GM18526 (cell line): ENCODE results near the gene USB1.

Source experiments
- POLR2A ChIP-seq: IDR thresholded peaks from 3 replicates; pipeline ENCODE4 v1.6.1; 2011; ENCODE audit not compliant: insufficient read length; ENCODE audit errors: extremely low read depth

The USB1 gene

DNA sequence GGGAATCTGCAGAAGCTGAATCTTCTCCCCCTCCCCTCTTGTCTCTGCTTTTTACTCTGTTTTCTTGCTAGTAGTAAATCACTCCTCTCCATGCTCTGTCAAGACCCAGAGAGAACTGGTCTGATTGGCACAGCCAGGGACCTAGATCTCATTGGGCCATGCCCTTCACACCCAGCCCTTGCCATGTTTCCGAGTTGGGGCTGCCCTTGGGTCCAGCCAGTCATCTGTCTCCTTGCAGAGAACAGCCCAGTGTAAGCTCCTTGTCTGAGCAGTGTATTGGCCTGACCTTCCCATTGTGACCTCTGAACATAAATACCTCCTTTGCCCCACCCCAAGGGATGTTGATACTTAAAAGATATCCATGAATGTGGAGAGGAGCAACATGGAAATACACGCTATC, 28.2 kb downstream of the USB1 start:
- no peak for TF ChIP-seq POLR2A

DNA sequence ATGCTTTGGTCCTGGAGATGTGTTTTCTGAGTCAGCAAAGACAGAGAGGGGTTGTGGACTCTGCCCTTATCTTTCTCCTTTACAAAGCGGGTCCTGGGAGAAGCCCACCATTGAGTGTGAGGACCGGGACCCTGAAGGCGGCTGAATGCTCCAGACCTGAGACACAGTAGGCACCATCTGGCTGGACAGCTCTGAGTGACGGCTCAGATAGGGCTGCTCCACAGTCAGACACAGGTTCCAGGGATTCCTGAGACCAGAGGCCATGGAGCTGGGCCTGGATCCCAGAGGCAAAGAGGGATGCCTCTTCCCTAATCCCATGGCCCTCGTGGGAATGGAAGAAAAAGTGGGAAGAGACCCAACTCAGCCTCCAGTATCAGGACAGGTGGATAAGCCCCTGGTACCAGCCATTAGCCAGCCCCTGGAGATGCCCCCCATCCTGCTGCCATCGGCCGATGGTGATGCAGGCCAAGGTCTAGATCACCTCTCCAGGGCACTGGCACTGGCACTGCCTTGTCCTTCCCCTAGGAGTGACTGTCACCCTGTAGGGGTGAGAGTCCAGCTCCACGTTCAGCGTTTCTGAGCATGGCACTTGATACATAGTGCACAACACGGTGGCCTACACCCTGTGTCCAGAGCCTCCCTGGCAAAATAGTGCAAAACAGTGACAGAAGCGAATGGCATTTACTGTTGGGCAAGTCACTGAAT, 29.1 kb downstream of the USB1 start:
- TF ChIP-seq POLR2A, result no peak

DNA sequence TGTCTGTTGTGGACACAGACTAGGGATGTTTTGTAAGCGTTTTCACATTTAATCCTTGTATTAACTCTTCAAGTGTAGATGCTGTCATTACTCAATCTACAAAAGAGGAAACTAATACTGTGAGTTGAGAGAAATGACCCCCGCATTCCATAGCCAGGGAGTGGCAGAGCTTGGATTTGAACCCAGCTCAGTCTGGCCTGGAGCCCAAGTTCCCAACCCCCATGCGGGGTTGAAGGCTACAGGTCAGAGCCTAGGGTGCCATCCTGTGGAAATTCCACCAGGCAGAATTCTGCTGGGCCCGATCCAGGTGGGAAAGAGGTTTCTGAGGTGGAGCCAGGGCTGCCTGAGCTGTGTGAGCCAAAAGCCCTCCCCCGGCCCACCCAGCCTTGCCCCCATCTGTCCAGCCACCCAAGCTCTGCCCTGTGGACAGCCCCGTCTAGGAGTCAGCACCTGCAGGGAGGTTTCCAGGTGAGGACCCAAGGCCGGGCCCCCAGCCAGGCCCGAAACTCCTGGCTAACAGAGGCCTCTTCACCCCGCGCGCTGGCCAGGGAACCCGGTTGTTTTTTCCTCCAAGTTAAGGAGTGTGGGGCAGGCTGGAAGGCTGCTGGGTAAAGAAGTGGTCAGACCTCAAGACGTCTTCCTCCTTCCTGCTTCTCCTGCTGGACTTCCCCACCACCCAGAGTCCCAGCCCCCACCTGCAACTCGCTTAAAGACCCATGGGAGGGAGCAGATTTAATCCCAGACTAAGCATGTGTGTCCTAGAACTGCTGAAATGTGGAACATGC, 30.0 kb downstream of the USB1 start:
- no peak for TF ChIP-seq POLR2A

DNA sequence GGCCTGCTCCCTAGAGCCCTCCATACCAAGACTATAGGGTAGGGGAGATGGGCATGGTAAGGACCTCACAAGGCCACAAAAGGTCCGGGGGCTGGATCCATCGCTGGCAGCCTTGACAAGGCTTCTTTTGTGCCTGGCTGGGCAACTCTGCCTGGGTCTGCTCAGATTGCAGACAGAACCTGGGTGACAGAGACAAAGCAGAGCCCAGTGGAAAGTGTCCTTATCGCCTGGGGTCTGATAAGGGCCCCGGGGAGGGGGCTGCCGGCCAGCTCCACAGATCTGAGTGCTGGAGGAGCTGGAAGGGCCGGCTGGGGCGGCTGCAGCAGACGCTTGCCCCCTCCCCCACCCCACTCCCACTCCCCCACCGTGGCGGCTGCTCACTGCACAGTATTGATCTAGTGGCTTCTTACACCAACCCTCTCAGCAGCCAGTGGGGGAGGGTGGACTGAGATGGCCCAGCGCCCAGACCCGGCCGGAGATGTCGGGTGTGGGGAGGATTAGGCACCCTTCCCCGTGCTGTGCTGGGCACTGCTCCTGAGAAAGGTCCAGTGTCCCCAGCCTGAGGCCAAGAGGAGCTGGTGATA, 31.6 kb downstream of the USB1 start:
- no peak for TF ChIP-seq POLR2A

DNA sequence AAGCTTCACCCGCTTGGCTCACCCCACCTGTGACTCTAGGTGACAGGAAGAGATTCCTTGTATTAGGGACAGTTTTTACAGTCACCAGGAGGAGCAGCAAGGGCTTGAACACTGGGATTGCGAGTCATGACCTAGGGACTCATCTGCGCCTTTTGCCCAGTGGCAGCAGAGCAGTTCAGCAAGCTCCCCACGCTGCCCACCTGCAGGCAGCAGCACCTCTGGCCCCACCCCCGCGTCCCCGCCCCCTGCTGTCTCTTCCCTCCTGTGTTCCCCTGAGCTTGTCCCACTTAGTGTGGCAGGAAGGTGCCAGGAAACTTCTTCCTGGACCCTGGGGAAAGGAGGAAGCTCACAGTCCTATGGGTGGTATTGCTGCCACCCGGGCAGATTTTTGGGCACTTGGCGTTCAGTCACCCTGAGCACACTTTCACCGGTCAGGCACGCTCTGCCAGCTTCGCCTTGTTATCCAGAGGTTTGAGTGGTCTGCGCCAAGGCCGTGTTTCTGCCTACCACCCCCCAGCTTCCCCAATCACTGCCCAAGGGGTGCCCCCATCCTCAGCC, 33.0 kb downstream of the USB1 start:
- TF ChIP-seq POLR2A, result no peak

DNA sequence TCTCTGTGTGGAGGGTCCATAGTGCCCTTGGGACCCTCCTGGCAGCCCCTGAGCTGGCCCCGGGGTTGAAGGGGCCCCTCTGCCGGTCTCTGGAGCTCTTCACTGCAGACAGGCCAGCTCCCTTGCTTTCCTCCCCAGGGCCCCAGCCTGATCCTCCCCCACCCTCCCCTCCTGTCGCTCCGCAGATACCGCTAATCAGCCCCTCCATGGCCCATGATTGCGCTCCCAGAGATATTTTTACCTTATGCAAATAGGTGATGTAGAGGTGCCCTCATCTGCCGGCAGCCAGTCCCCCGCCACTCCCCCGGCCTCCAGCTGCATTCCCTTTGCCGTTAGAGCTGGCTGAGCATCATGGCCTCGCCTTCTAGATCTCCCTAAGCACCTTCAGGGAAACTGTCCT, 33.6 kb downstream of the USB1 start:
- no peak for TF ChIP-seq POLR2A

DNA sequence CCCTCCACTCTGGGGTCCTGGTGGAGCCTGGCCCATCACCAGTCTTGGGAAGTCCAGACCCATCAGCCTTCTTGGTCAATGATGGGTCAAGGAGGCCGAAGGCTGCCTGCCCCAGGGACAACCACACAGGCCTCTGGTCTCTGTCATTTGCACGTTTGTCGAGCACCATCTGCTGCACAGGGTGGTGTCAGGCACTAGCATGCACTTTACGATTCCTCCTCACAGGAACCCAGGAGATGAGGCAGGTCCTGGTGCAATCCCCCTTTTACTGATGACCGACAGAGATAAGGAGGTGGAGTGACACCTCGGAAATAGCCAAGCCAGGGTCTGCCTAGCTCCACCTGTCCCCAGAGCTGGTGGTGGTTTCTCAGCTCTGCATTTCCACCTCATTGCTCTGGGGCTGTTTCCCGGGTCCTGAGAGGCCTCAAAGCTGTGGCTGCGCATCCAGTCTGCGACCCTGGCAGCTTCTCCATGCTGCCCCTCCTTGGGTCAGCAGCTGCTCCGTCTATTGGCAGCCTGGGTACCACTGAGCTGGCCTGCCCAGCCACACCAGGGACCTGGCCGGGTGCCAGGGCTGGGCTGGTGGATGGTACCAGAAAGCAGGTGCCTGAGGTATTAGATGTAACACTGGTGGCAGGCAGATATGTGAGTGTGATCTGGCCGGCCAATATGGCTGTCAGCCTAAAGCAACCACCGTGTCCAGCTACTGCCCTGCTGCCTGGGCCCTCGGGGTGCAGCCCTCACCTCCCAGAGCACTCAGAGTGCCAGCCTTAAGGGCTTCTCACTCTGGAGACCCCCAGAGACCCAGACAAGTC, 34.4 kb downstream of the USB1 start:
- no peak for TF ChIP-seq POLR2A

DNA sequence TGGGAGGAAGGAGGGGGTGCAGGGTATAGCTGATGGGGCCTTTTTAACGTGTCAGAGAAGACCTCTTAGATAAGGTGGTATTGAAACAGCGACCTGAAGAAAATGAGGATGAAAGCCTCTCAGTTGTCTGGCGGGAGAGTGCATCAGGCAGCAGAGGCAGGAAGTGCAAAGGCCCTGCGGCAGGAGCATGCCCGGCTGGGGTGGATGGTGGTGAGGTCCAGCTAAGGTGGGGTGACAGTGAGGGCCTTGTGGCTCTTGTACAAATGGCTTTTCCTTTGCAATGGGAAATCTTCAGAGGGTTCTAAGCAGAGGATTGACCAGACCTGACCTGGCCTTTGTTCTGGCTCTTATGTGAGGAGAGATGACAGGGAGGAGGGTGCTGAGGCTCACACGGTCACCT, 35.7 kb downstream of the USB1 start:
- no peak for TF ChIP-seq POLR2A

DNA sequence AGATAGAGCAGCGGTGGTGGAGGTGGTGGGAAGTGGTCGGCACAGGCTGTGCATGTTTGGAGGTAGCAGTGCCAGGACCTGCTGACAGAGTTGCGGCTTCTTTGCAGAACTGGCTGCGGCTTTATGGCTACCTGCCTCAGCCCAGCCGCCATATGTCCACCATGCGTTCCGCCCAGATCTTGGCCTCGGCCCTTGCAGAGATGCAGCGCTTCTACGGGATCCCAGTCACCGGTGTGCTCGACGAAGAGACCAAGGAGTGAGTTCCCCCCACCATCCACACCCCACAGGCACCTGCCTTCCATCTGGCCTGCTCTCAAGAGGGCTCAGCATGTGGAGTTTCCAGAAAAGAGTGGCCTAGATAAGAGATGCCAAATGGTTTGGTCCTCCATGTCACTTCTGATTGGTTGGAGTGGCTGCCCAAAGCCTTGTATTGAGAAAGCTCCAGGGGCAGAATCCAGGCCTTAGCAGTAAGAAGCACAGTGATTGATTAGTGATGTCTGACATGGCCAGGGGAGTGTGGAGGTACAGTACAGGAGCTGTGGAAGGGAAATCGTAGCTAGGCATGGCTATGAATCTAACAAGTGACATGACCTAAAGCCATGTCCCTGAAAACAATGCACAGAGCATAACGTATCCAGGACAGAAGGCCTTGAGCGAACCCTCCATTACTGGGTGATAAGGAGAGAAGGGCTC, 36.3 kb downstream of the USB1 start:
- no peak for TF ChIP-seq POLR2A

DNA sequence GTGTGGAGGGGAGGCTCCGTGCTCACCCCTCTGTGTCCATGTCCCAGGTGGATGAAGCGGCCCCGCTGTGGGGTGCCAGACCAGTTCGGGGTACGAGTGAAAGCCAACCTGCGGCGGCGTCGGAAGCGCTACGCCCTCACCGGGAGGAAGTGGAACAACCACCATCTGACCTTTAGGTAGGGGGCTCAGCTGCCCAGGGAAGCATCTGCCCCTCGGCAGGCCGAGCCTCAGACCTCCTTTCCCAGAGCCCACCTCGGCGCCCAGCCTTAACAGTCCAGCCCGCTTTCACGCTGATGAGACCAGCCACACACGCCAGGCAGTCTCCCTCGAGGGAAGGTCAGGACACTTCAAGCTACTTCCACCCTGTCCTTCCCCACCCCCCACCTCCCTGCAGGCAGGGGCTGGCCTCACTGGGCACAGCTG, 37.0 kb downstream of the USB1 start:
- no peak for TF ChIP-seq POLR2A

DNA sequence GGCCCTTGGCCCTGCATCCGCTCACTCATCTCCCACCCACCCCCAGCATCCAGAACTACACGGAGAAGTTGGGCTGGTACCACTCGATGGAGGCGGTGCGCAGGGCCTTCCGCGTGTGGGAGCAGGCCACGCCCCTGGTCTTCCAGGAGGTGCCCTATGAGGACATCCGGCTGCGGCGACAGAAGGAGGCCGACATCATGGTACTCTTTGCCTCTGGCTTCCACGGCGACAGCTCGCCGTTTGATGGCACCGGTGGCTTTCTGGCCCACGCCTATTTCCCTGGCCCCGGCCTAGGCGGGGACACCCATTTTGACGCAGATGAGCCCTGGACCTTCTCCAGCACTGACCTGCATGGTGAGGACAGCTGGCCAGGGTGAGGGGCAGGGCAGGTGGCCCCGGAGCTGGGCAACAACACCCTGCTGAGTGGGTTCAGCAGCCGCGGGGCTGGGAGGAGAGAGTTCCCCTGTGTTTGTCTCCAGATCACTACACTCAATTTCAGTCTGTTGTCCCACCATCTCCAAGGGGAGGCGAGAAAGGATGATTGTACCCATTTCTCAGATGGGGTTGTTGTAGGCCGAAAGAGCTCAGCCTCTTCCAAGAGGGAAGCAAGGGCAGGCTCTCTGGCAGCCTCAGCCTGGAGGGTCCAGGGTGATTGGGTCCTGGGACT, 38.8 kb downstream of the USB1 start:
- TF ChIP-seq POLR2A, result no peak

DNA sequence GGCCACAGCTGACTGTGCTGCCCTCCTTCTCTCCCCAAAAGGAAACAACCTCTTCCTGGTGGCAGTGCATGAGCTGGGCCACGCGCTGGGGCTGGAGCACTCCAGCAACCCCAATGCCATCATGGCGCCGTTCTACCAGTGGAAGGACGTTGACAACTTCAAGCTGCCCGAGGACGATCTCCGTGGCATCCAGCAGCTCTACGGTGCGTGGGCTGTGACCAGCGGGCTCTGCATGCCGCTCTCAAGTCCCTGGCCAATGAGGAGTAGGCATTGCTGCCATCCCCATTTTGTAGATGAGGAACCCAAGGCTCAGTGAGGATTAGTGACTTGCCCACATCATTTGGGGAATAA, 39.3 kb downstream of the USB1 start:
- no peak for TF ChIP-seq POLR2A

DNA sequence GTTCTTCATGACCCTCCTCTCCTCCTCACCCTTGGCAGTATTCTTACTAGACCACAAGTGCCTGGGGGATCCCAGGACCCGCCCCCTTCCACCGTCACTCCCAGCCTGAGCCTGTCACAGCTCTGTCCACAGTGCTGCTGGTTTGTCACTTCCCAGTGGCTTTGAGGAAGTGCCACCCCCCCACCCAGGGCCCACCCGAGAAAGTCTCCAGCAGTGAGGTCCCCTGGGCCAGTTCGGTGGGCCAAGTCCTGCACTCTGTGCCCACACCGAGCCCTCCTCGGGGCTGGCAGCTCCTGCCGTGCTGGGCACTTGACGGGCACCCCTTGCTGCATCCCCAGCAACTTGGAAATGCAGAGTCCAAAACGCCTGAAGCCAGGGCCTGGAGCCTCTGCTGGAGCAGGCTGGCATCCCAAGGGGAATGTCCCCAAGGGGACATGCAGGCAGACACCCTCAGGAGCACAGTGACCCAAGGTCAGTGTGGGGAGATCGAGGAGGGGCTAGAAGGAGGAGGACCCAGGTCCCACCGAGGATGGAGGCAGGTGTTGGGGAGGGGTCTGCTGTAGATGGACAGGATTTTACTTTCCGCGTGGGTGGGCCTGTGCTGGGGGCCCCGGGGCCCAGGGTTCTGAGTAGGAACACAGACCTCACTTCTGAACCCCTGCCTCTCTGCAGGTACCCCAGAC, 39.9 kb downstream of the USB1 start:
- TF ChIP-seq POLR2A, result no peak

DNA sequence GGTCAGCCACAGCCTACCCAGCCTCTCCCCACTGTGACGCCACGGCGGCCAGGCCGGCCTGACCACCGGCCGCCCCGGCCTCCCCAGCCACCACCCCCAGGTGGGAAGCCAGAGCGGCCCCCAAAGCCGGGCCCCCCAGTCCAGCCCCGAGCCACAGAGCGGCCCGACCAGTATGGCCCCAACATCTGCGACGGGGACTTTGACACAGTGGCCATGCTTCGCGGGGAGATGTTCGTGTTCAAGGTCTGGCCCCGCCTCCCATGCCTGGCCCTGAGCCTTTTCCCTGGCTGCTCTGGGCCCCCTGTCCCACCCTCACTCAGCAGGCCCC, 40.4 kb downstream of the USB1 start:
- no peak for TF ChIP-seq POLR2A
